HUDEP-2 (cell line): Measurements from ENCODE around the gene SLC25A11.

Experiments used
- DNase-seq, 76 experiments: peaks; one replicate each; lab custom pipeline; 2025; ENCODE audit not compliant: unreplicated experiment in 76 of 76; lab: John Stamatoyannopoulos, UW

SLC25A11 gene

GRCh38 chr17:4898351-4898750 lies 41.5 kb downstream of the SLC25A11 start:
- DNase-seq, result no peak

- no peak for DNase-seq
These were observed 42.1 kb downstream of the SLC25A11 start for GRCh38 chr17:4897785-4898184.

- no peak for DNase-seq
These were observed 42.6 kb downstream of the SLC25A11 start for GRCh38 chr17:4897198-4897687.

- no peak for DNase-seq
These were observed 43.3 kb downstream of the SLC25A11 start for GRCh38 chr17:4896332-4897197.

- no peak for DNase-seq
These were observed 44.1 kb downstream of the SLC25A11 start for GRCh38 chr17:4895657-4896331.

GRCh38 chr17:4895121-4895520 lies 44.7 kb downstream of the SLC25A11 start:
- DNase-seq, result no peak

- no peak for DNase-seq
These were observed 45.9 kb downstream of the SLC25A11 start for GRCh38 chr17:4893721-4894560.

GRCh38 chr17:4893272-4893671 lies 46.6 kb downstream of the SLC25A11 start:
- no peak for DNase-seq

GRCh38 chr17:4892499-4893221 lies 47.2 kb downstream of the SLC25A11 start:
- no peak for DNase-seq

- DNase-seq, result peak in 64 of 76 experiments; percentile 3 to 85 (median 49)
These were observed 48.1 kb downstream of the SLC25A11 start for GRCh38 chr17:4891411-4892410.

- no peak for DNase-seq
These were observed 52.3 kb downstream of the SLC25A11 start for GRCh38 chr17:4887581-4887980.
